HK-2 (cell line): ENCODE measurements around the gene ITGB1BP1.
"Not testable (repeated sequence)": the region's sequence is repeated elsewhere in the genome, so short reads cannot be mapped to it uniquely, and the experiment has no call there.

ENCODE experiments used
- DNase-seq: peaks from one replicate; pipeline ENCODE4 v3.0.0-alpha.2; 2018; ENCODE audit not compliant: unreplicated experiment

The ITGB1BP1 gene

DNA sequence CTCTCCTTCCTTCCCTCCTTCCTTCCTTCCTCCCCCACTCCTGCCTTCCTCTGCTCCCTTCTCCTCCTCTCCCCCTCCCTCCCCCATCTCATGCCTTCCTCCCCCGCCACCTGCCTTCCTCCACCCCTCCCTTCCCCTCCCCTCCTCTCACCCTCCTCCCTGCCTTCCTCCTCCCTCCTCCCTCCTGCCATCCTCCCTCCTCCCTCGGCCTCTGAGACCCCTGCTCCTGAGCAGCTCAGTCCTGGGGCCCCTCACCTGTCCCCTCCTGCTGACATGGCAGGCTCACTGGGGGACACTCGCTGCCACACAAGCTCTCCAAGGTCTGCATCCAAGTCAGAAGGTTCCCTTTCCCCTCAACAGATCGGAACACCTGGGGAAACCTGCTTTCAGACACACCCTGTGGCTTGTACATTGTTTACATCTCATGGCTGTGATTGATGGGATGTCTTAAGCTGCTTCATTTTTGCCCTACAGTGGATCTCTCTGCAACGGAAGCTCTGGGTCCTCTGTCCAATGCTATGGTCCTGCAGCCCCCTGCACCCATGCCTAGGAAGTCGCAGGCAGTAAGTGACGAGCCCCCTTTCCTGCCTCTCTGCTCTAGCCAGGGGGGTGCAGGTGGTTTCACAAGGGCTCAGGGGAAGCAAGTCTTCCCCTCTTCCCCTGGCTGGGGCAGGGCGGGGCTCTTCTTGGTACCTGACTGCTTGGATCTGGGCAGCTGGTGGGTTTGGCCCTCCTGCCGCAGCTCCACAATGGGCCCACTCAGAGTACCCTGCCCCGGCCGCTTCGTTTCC lies 22.9 kb downstream of the ITGB1BP1 start:
- no peak for DNase-seq

DNA sequence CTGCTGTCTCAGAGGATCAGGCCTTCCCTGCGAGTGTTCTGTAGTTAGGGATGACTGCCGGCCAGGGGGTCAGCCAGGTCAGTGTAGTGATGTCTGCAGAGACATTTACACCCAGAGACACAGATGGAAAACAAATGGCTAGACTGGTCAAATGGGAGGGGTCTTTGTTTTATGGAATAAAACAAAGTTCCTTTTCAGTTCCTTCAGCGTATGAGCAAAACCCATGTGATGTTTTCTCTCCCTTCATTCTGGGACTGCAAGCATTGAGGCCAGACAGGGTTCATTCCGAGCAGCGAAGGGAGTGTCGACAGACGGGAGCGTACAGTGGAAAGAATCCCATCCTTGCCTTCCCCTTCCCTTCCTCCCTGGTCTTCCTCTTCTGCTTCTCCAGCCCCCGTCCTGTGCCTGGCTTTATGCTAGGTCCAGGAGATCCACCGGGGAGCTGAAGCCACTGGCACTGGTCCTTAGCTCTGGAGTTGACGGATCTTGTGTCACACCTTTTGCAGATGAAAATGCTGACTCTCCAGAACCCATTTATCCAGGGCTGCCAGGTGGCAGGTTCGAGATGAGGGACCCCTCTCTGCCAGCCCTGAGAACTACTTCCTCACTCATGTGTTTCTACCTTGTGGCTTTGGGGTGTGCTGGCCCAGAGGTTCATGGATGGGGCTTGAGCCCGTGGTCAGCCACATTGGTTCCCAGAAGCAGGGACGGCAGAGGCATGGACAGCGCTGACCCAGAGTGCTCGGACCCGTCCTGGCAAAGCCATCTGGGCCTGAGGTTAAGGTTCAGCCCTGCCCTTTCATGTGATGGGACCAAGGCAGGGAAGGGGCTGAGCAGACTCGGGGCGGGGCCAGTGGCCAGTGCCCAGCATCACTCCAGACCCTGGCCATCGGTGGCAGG lies 24.2 kb downstream of the ITGB1BP1 start:
- no peak for DNase-seq

DNA sequence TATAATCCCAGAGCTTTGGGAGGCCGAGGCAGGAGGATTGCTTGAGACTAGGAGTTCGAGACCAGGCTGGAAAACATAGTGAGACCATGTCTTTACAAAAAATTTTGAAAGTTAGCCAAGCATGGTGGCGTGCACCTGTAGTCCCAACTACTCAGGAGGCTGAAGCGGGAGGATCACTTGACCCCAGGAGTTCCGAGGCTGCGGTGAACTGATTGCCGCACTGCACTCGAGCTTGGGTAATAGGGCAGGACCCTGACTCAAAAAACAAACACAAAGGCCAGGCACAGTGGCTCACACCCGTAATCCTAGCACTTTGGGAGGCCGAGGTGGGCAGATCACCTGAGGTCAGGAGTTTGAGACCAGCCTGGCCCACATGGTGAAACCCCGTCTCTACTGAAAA lies 25.1 kb downstream of the ITGB1BP1 start:
- DNase-seq, result not testable (repeated sequence)

DNA sequence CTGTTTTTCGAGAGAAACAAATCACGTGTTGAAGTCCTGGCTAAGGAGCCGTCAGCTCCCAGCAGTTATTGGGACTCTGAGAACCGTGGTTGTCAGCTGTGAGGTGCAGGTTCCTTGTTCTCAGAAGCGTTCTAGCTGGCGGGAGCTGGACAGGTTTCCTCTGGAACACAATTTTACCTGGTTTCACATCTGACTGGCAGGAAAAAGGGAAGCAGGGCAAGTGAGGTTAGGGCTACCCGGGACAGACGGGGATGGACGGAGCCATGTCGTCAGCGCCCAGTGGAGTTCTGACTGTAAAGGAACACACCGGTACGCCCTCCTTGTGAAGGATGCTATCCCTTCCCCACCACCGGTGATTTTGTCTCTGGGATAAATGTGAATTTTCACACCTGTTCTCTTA lies 26.1 kb downstream of the ITGB1BP1 start:
- DNase-seq, result no peak

DNA sequence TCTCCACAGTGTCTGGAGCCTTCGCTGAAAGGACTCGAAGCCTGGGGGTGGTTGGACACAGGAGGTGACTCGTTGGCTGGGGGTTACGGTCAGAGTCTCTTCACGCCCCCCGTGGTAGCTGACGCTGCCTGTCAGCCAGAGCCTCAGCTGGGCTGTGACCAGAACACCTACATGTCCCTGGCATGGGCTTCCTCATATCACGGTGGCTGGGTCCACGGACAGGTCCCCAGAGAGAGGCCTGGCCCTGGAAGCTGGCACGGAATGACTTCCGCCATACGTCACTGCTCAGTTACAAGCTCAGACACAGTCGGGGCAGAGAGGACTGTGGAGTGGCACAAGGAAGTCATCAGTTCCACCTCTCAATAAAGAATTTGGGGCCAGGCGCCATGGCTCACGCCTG lies 28.5 kb downstream of the ITGB1BP1 start:
- no peak for DNase-seq

DNA sequence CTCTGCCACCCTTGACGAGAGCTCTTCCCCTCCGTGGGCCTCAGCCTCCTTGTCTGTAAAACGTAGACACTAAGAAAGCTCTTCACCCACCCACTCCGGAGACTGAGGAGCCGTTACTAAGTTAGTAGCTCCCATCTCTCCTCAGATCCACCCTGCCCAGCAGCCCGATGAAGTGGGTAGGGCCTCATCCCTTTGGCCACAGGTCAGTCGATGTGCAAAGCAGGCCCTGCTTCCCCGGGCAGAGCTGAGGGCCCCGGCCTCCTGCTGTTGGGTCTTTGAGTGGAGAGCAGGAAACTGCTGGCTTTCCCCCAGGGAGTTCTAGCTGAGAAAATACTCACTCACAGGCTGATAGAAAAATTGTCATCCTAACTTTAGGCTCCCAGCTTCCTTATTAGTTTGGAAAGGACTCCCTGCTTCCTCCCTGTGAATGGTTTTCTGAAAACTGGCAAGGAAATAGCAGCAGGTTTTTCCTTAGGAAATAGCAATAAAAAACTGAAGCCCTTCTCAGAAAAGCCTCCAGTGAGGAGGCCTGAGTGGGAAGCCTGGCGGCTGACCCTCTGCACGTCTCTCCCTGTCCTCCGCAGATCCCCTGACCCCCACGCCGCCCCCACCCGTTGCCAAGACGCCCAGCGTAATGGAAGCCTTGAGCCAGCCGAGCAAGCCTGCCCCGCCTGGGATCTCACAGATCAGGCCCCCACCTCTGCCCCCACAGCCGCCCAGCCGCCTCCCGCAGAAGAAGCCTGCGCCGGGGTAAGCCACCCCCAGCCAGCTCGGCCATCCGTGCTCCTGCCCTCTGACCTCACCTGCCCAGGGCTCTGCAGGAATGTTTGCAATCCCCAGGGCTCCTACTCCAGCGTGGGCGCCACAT lies 30.2 kb downstream of the ITGB1BP1 start:
- no peak for DNase-seq

DNA sequence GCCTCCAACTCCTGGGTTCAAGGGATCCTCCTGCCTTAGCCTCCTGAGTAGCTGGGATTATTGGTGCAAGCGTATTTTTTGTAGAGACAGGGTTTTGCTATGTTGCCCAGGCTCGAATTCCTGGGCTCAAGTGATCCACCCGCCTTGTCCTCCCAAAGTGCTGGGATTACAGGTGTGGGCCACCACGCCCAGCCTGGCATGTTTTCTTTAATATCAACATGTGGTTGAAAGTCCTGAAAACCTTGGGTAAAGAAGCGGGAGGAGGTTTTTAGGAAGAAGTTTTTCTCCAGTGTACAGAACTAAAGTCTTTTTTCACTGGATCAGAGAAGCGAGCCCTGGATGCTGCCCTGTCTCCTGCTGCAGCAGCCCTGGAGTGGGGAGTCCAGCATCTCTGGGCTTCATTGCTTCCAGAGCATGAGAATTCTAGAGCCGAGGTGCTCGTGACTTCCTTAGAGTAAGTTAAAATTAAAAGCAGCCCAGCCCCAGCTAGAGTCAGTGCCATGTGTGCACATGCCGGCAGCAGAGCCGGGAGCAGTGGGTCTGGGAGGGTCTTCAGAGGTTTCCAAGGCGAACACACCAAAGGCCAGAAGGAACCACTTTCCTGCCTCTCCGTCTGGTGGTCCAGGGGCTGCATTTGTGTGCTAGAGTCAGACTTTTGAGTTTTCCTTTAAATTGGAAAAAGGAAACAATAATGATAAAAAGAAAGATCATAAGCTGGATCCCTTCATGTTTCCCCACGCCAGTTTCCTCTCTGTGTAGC lies 31.2 kb downstream of the ITGB1BP1 start:
- DNase-seq, result no peak

DNA sequence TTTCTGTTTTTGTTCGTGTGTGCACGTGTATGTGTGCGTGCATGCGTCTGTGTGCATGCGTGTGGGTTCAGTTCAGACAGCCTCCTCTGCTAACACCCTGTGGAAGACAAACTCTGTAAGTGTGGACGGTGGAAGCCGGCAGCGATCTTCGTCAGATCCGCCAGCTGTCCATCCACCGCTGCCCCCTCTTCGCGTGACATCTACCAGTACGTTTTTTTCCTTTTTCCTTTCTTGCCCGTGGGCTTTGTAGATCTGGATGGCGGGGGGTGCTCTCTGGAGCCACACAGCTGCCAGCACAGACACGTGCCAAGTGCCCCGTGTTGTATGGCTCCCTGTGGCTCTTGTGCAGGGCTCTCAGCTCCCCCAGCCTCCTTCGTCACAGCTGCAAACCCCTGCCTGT lies 32.3 kb downstream of the ITGB1BP1 start:
- no peak for DNase-seq

DNA sequence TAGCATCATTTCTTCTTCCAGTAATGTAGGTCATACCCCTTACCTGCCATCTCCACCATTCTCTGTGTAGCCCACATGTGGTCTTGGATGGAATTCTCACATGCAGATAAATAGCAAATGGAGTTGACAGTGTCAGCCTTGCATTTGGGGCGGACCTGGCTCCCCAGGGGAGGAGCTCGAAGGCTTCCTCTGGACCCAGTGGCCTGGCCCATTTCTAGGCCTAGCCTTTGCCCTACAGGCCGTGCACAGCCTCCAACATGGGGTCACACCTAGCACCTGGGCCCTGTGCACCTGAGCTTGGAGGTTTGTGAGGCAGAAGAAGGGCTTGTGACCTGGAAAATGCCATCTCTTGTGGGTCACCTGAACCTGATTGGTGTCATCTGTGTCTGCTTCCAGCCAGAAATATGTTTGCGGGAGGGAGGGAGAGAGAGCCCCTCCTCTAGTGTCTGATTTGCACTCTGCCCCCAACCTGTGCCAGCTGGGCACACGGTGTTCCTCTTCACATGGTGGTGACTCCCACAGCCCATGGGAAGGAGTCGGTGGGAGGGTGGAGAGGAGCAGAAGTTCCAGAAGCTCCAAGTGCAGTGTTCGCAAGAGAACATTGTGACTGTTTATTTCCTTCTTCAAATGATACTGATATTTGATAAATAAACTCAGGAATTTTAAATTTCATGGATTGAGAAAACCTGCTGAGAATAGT lies 33.0 kb downstream of the ITGB1BP1 start:
- no peak for DNase-seq

DNA sequence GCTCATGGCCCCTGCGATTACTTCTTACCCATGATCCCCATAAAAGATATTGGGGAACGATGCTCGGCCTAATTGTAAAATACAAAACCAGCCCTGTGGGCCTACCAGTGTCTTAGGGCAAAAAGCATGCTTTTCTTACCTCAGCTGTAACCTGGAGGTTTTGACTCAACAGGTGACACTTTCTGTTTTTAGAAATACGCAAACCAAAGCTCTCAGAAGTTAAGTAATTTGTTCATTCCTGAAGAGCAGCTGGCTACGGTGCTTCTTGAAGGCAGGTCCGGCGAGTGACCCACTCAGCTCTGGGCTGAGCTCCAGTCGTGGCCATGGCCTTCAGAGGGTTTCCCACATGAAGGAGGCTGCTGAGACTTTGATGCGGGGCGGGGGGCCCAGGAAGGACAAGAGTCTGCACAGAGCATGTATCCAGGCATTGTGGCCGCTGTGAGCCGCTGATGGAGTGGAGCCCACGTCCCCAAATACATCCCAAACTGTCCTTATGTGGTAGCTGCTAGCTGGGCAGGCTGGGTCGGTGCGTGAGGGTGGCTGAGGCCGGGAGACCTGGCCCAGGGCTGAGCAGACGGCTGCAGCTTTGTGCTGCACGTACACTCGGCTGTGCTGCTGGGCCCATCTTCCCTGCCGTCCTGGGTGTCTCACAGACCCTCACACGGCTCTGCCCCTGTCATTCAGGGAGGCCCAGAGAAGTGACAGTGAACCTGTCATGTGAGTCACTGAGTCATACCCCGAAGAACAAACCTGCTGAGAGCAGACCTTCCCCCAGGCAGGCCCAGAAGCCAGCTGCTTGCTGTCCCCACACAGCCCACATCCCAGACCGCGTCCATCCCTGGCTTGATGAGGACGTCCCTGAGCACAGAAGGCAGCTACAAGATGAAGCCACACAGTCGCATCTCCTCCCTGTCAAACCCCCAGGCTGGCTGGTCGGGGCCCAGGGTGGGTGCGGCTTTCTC lies 34.1 kb downstream of the ITGB1BP1 start:
- DNase-seq, result no peak

DNA sequence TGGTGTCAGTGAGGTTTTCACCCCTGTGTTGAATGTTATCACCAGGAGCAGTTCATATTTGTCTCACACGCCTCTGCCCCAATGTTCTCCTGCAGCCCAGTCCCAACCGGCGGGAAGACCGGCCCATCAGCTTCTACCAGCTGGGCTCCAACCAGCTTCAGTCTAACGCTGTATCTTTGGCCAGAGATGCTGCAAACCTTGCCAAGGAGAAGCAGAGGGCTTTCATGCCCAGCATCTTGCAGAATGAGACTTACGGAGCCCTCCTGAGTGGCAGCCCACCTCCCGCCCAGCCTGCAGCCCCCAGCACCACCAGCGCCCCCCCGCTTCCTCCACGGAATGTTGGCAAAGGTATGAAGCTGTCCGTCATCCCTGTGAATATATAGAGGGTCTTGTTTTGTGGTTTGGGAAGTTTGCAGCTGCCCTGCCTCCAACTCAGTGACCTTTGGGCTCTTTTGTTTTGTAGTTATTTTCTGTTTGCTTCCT lies 35.1 kb downstream of the ITGB1BP1 start:
- no peak for DNase-seq

DNA sequence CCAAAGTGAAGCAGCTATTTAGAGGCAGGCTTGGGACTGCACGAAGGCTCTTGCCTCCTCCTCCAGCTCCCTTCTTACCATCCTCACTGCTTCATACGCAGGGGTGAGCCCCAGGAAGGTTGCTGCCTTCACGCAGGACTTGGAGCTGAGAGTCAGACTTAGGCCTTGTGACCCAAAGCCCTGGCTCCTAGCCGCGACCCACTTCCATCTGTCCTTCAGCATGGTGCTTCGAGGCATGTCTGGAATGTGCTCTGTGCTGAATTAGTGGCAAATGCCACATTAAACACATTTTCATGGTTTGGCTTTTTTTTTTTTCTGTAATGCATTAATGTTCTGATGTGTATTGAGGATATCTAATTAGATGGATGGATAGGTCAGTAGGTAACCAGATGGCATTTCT lies 37.5 kb downstream of the ITGB1BP1 start:
- DNase-seq, result peak; percentile 56

DNA sequence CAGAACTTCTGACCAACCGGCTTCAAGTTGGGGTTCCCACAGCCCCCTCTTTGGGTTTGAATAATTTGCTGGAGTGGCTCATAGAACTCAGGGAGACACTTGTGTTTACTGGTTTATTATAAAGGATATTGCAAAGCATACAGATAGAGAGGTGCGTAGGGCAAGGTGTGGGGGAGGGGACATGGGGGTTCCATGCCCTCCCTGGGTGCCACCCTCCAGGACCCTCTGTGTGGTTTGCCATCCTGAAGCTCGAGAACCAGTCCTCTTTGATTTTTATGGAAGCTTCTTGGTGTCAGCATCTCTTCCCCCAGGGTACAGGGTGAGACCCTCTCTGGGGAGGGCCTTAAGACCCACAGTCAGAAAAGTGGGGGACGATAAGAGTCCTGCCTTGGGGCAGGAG lies 38.8 kb downstream of the ITGB1BP1 start:
- no peak for DNase-seq

DNA sequence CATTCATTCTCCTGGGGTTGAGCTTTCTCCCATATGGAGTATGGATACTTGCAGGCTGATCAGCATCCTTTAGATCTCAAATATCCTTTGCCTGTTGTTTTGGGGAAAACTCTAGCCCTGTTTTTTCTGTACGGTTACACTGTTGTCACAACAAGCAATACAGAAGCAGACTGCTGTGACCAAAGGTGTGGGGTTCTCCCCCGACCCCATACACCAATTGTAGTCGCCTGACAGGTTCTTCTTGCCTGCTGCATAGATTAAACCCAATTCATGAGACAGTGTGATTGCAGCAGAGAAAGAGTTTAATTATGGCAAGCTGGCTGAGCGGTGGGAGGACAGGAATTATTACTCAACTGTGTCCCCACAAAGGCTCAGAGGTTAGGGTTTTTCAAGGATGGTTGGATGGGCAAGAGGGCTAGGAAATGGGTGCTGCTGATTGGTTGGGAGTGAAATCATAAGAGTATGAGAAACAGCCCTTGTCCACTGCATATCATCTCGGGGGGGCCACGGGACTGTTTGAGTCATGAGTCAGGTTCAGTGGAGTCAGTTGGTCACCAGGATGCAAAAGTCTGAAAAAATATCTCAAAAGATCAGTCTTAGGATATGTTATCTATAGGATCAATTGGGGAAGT lies 40.6 kb downstream of the ITGB1BP1 start:
- DNase-seq, result peak; percentile 67

DNA sequence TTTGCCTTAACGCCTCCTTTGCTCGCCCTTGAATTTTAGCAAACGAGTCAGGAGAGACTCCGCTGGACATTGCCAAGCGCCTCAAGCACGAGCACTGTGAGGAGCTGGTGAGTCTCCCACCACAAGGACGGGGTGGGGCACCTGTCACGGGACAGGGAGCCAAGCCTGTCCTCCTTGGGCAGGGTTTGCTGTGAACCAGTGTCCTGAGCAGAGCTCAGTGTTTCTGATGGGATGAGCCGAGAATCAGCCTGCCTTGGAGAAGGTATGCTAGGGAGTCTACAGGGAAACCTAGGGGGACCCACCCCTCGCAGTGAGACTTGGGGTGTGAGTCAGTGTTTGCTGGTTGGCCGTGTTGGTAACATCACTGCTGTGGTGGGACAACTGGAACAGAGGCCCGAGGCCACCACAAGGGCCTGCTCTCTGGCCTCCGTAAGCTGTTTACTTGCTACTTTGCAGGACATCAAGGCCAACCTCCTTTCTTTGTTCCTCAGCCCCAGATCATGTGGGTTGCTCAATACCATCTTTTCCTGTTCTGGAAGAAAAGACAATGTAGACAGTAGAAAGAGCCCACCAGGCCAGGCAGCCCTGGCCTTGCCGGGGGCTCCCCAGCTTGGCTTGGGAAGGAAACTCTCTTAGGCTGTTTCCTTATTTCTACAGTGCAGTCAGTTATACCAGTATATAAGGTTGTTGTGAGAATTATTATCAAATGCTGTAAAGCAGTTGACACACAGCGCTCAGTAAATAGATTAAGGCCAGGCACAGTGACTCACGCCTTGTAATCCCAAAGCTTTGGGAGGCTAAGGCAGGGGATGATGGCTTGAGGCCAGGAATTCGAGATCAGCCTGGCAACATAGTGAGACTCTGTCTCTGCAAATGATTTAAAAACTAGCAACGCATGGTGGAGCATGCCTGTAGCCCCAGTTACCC lies 42.4 kb downstream of the ITGB1BP1 start:
- no peak for DNase-seq

DNA sequence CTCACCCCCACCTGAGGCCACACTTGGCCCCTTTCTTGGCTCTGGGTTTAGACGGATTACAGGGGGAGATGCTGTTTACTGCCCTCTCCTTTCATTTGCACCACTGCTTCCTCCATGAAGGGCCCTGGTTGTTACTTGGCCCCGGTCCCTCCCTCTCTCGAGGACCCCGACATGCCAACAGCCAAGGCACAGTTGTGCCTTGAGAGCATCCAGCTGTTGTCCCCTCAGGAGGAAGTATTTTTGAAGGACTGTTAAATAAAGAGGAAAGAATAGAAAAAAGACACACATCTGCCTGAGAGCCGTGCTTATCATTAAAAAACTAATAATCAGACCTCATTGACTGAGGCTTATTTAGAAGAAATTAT lies 44.0 kb downstream of the ITGB1BP1 start:
- no peak for DNase-seq

DNA sequence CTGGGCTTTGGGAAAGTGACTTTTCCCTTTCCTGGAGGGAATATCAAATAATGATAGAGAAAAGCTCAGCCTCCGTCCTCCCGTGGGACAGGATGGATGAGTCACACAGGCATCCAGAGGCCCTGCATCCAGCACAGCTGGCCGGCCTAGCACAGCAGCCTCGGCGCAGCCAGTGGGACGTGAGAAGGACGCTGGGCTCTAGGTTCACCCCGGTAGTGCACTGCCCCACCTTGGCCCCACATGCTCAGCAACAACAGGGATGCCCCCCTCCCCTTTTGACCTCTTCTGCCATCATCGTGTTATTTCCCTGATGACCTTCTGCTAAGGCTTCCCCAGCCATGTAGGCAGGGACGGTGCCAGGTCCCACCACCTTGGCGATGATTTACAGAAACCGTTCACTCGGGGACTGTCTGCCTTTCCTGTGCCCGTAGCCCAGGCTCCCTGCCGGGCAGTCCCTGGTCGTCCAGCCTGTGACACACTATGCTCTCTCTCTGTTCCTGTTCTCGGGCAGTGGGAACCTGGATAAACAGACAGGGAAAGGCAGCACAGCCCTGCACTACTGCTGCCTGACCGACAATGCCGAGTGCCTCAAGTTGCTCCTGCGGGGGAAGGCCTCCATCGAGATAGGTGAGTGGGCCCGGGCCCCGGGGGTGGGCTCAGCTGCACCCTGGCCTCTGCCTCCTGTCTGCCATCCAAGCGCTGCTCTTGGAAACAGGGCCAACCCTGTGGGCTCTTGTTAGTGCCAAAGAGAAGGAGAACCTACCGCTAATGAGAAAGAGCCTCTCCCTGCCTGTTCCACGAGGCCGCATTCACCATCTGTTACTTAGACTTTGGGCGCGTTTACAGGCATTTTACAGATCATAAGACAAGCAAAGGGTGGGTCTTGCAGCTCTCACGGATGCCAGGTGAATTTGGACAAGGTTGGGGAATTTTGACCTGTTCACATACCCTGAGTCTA lies 44.6 kb downstream of the ITGB1BP1 start:
- DNase-seq, result peak; percentile 57
